Embryonic facial prominence (tissue), 1 donor: ENCODE measurements around the gene INSIG1.

ENCODE experiments used
- DNase-seq: peaks from one replicate; pipeline ENCODE4 v3.0.0-alpha.2; 2016; ENCODE audit errors: extremely low spot score

Gene INSIG1

GRCh38 chr7:155303039-155303593, 5.4 kb downstream of the INSIG1 start:
- no peak for DNase-seq

GRCh38 chr7:155303897-155304296, 6.2 kb downstream of the INSIG1 start:
- DNase-seq: no peak

- DNase-seq: no peak
Measured at GRCh38 chr7:155305231-155305904, 7.7 kb downstream of the INSIG1 start.

DNA sequence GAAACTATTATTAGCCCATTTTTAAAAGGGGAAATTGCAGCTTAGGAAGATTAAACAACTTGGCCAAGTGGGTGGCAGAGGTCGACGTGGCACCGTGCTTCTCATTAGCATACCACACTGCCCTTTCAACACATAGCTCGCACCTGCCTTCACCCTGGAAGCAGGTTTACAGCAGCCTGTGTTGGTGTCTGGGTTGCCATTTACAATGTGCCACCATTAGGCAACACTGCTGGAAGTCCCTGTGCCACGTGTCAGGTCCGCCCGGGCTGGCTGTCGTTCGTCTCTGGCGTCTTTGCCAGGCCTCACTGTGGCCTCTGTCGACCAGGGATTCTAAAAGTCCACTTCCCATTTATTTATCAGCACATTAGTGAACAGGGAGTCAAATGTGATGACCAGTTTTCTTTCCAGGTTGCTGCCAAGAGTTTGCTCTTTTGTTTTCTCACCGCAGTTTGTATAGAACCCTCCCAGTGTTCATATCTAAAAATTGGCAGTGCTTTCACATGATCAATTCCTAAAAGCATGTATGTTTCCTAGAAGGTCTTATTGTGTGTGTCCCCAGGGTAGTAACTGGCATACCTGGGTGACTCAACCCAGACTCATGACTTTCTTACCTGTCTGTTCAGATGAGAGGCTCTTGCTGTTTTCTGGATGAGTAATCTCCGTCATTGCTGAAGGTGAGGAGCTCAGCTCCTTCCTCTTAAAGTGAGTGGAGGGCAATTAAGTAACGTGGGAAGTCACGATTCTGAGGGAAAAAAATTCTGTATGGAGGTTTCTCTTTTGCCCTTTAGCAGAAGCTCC, 9.2 kb downstream of the INSIG1 start:
- DNase-seq: no peak

DNA sequence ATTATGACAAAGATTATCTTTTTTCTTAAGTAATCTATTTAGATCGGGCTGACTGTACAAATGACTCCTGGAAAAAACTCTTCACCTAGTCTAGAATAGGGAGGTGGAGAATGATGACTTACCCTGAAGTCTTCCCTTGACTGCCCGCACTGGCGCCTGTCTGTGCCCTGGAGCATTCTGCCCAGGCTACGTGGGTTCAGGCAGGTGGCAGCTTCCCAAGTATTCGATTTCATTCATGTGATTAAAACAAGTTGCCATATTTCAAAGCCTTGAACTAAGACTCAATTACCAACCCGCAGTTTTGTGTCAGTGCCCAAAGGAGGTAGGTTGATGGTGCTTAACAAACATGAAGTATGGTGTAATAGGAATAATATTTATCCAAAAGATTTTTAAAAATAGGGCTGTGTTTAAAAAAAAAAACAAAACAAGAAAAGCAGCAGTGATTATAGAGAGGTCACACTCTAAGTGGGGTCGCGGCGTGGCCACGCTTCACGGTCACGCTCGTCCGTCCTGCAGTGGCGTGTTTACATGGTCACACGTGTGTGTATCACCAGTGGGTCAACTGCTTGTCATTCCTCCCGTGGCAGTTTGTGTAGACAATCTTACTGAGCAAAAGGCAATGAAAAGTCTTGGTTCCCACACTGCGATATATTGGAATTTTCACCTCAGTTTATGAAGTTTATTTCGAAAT, 10.8 kb downstream of the INSIG1 start:
- DNase-seq: no peak

DNA sequence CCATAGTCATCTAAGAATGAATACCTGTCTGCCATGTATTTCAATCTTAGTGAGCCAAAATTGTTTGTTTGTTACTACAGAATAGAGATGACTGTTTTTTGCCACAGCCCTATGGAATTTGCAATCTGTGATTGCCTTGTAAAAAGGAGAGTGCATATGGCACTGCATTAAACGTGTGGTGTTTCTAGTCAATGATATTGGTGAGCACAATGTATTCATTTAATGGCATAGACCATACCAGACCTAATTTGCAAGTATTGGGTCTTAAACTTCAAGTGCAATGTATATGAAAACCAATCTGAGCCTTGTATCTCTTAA, 11.3 kb downstream of the INSIG1 start:
- no peak for DNase-seq

GRCh38 chr7:155310425-155311114, 12.9 kb downstream of the INSIG1 start:
- no peak for DNase-seq

DNA sequence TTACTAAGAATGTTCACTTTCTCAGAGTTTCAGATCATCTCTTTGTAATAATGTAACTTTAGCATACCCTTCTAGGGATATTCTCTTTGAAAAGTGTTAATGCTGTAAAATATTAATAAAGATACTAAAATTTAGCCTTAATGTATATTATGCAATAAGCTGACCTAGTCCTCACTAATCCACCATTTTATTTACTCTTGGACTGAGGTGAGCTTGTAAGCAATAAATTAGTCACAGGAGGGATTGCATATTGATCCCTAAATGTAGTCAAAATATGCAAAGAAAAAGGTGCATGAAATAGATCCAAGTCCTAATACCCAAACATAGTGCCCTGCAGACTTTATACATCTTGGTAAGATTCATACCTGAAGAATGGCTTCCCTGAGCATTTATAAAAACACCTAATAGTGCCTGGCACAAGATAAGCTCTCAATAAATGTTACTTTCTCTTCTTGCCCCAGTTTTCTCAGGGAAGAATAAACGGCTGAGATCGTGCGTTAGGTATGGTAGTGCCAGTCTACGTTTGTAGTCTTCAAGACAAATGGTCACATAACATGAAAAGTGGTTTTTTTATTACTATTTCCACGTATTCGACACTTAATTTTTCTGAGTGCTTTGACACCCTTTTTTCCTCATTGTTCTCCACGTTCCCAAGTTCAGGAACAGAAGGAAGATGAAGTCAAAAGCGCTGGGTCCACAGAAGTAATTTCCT, 14.3 kb downstream of the INSIG1 start:
- no peak for DNase-seq

- no peak for DNase-seq
Measured at GRCh38 chr7:155312633-155313032, 15.0 kb downstream of the INSIG1 start.

GRCh38 chr7:155313096-155313495, 15.4 kb downstream of the INSIG1 start:
- DNase-seq: no peak

DNA sequence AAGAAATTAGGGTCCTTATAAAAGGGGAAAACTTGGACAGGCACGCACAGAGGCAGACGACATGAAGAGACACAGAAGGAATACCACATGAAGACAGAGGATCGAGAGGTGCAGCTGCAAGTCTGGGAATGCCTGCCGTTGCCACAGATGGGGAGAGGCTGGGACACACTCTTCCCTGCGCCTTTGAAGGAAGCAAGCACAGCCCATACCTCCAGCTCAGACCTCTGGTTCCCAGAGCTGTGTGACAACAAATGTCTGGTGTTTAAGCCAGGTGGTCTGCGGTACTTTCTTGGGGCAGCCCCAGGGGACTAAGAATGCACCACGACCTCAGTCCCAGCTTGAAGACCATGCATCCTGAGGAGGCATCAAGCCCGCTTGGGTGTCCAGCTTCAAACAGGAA, 18.3 kb downstream of the INSIG1 start:
- DNase-seq: no peak

DNA sequence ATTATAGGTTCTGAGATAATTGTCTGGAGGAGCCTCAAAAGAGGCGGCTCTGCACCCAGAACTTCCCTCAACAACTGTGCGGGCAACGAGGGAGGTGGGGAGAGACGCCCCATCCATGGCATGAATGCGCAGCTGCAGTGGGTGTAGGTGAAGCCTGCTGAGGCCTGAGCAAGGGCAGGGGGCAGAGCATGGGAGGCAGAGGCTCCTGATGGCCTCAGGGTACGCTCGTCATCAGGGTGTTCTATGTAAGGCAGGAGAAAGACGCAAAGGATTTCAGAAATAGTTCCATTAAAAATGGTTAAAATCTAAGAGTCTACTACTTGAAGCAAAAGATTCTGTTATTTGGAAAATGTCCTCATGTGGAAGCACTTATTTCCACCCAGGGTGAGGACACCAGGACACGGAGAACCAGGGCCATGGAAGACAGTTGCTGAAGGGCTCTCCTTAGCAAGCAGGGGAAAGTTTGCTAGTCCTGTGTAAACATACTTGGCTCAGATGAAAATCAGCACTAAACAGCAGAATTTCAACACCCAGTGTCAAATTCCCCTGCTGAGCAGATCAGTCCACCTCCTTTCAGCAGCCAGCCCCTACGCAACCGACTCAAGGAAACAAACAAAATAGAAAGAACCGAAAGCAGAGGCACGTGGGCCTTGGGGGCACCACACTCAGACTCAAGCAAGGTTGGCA, 18.9 kb downstream of the INSIG1 start:
- DNase-seq: no peak

DNA sequence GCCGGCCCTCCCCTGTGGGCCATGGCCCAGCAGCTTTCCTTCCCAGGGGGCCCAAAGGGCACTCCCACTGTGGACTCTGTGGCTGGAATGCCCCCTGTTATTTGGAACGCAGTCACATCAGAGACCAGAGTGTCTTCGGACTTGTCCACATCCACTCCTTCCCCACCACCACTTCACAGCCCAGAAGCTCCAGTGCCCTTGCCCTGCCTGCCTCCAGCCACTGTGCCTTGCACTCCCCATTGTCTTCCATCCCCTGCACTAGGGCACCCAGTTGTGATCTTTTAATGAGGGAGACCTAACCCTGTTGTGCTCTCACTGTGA, 19.4 kb downstream of the INSIG1 start:
- DNase-seq: no peak

- no peak for DNase-seq
Measured at GRCh38 chr7:155318245-155318644, 20.6 kb downstream of the INSIG1 start.

DNA sequence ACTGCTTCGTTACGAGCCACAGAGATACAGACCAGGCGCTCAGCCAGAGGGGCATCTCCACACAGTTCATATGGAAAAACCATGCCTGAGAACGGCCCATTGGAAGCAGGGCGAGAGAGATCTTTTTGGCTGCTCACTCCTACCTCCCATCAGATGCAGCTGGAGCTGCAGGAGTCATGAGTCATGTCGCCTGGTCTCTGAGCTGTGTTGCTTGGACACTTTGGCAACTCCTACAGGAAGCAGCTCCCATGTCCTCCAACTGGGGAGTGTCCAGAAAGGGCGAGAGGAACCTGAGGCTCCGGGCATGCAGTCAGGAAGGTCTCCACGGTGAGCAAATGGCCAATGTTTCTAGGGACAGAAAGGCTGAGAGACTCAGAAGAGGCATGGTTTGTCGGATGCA, 24.9 kb downstream of the INSIG1 start:
- DNase-seq: no peak

- no peak for DNase-seq
Measured at GRCh38 chr7:155323001-155323638, 25.4 kb downstream of the INSIG1 start.

- DNase-seq: no peak
Measured at GRCh38 chr7:155324012-155324917, 26.6 kb downstream of the INSIG1 start.

GRCh38 chr7:155324918-155325235, 27.2 kb downstream of the INSIG1 start:
- DNase-seq: no peak

- no peak for DNase-seq
Measured at GRCh38 chr7:155326385-155326784, 28.7 kb downstream of the INSIG1 start.
